Body of pancreas (tissue), 4 donors: ENCODE results near the gene BANK1. TPM values are rescaled to one million over a fixed set of nuclear protein-coding genes. Genes with fewer than 3 reads are reported as not detected.

ENCODE experiments used
- ATAC-seq: fragments of 150-250 bp; one replicate; pipeline ENCODE4 v1.9.1; 2016
- DNase-seq, 4 donors: peaks; one replicate each; pipeline ENCODE4 v3.0.0-alpha.2; 2019
- H3K27ac ChIP-seq, 4 donors: fragments of 200-600 bp; sonication (generic); 1 replicate in 3 of 4; 2 replicates in 1 of 4; pipeline versions ENCODE4 v1.5.1 to v1.6.1; 2016 to 2019; ENCODE audit warnings: mild to moderate bottlenecking in 1 of 4, mixed read lengths in 1 of 4, moderate library complexity in 1 of 4
- H3K27me3 ChIP-seq, 2 donors: fragments of 200-600 bp; sonication (generic); one replicate each; pipeline ENCODE4 v1.6.0; 2016; ENCODE audit warnings: mild to moderate bottlenecking in 1 of 2
- H3K36me3 ChIP-seq, 2 donors: fragments of 200-600 bp; sonication (generic); replicated peaks in 1 of 2; 2 replicates each; pipeline ENCODE4 v1.5.1; 2016; ENCODE audit warnings: low read depth in 2 of 2; ENCODE audit not compliant: insufficient read depth in 1 of 2
- H3K4me1 ChIP-seq: fragments of 200-600 bp; sonication (generic); one replicate; pipeline ENCODE4 v1.6.0; 2016
- H3K4me3 ChIP-seq, 2 donors: fragments of 200-600 bp; sonication (generic); 1 replicate in 1 of 2; 2 replicates in 1 of 2; pipeline ENCODE4 v1.5.1; 2016 to 2019
- H3K9me3 ChIP-seq, 3 donors: fragments of 200-600 bp; sonication (generic); 1 replicate in 2 of 3; 2 replicates in 1 of 3; pipeline ENCODE4 v1.5.1; 2016
- CTCF ChIP-seq, 7 experiments: fragments of 450-650 bp in 4 of 7; fragments of 200-600 bp in 3 of 7; sonication (generic) in 3 of 7; IDR thresholded peaks; one replicate each; pipeline ENCODE4 v1.5.1; 2016 to 2019; ENCODE audit warnings: antibody characterized with exemption in 7 of 7
- POLR2A ChIP-seq, 3 donors: fragments of 450-650 bp; IDR thresholded peaks; one replicate each; pipeline ENCODE4 v1.6.1; 2016; ENCODE audit warnings: antibody characterized with exemption in 3 of 3, mild to moderate bottlenecking in 2 of 3
- WGBS, 2 donors: methylation state at CpG; one replicate each; pipeline ENCODE4 v1.1.5; 2017; 5-methylcytosine and 5-hydroxymethylcytosine counted together
- intact Hi-C: fragments of 100-400 bp; cut with DNase I; formaldehyde crosslinking; loops from one replicate; pipeline ENCODE4 v1.15.1; 2023
- total RNA-seq, 2 donors: library from RNA; depleted of rRNA; stranded (reverse); fragments of >200 nt; gene quantifications; one replicate each; pipeline ENCODE4 v1.1.0, GENCODE V29; 2016

Gene BANK1
- total RNA-seq, 2 donors from 2014 or later = 1.0 to 2.0 TPM

- no peak for ATAC-seq
- no peak for DNase-seq
- no peaks in the 10 kb centered on the region for H3K27me3 ChIP-seq
Observed at GRCh38 chr4:101795704-101796103, 5.2 kb downstream of the BANK1 start.

GRCh38 chr4:101801958-101802357 is 11.4 kb downstream of the BANK1 start:
- Histone ChIP-seq H3K36me3 (no peaks in the 10 kb centered on the region), H3K27me3 (no peaks in the 10 kb centered on the region), H3K4me1 (no peaks in the 10 kb centered on the region), H3K4me3 (no peak overlapping the region), H3K27ac (no peak overlapping the region), H3K9me3 (no peaks in the 10 kb centered on the region)
- TF ChIP-seq POLR2A (IDR thresholded peaks at IDR 0.05) (no peak), CTCF (IDR thresholded peaks at IDR 0.05) (no peak)
- intact Hi-C loops = no loop called here
- DNase-seq = no peak
- no peak for ATAC-seq
- WGBS, 2 donors = 53 to 60% methylated on average over 3 of the region's 3 CpGs

More at GRCh38 chr4:101795704-101796103, 5.2 kb downstream of the BANK1 start:
- intact Hi-C loops = no loop called here
- Histone ChIP-seq H3K4me1 (peaks cover 7% of the 10 kb centered on the region), H3K36me3 (no peaks in the 10 kb centered on the region), H3K27ac (no peak overlapping the region), H3K9me3 (no peaks in the 10 kb centered on the region), H3K4me3 (no peak overlapping the region)
- TF ChIP-seq CTCF (IDR thresholded peaks at IDR 0.05) (no peak), POLR2A (IDR thresholded peaks at IDR 0.05) (no peak)

- WGBS, 2 donors = 46 to 63% methylated on average over 2 of the region's 2 CpGs
- TF ChIP-seq POLR2A (IDR thresholded peaks at IDR 0.05) = no peak
- TF ChIP-seq CTCF (IDR thresholded peaks at IDR 0.05) = no peak
- Histone ChIP-seq H3K27ac (no peak overlapping the region), H3K27me3 (no peaks in the 10 kb centered on the region), H3K9me3 (no peaks in the 10 kb centered on the region), H3K36me3 (no peaks in the 10 kb centered on the region), H3K4me1 (no peaks in the 10 kb centered on the region), H3K4me3 (no peak overlapping the region)
- no peak for ATAC-seq
- DNase-seq = no peak
- intact Hi-C loops = no loop called here
Observed at GRCh38 chr4:101806914-101807313, 16.4 kb downstream of the BANK1 start.

- Histone ChIP-seq H3K9me3 (no peaks in the 10 kb centered on the region), H3K27ac (no peak overlapping the region), H3K27me3 (no peaks in the 10 kb centered on the region), H3K4me1 (no peaks in the 10 kb centered on the region), H3K4me3 (no peak overlapping the region), H3K36me3 (no peaks in the 10 kb centered on the region)
- TF ChIP-seq POLR2A (IDR thresholded peaks at IDR 0.05) (no peak), CTCF (IDR thresholded peaks at IDR 0.05) (no peak)
- 34 to 38% methylated on average over 2 of the region's 2 CpGs for WGBS, 2 donors
- ATAC-seq (no peak), DNase-seq (no peak)
- intact Hi-C loops = no loop called here
Observed at GRCh38 chr4:101807351-101807750, 16.8 kb downstream of the BANK1 start.

GRCh38 chr4:101813604-101814003 is 23.1 kb downstream of the BANK1 start:
- no peak overlapping the region for H3K4me3 ChIP-seq
- WGBS, 2 donors = 72 to 75% methylated on average over 5 of the region's 5 CpGs
- ATAC-seq = no peak

More at GRCh38 chr4:101813604-101814003, 23.1 kb downstream of the BANK1 start:
- H3K27me3 ChIP-seq = no peaks in the 10 kb centered on the region
- H3K36me3 ChIP-seq = no peaks in the 10 kb centered on the region
- DNase-seq = no peak
- no peaks in the 10 kb centered on the region for H3K9me3 ChIP-seq
- TF ChIP-seq CTCF (IDR thresholded peaks at IDR 0.05) (no peak), POLR2A (IDR thresholded peaks at IDR 0.05) (no peak)
- no peak overlapping the region for H3K27ac ChIP-seq
- H3K4me1 ChIP-seq = no peaks in the 10 kb centered on the region
- intact Hi-C loops = no loop called here
